Measurements from ENCODE around the gene ZNF664.

GRCh38 chr12:124039276-124039675 lies 66.3 kb downstream of the ZNF664 start:
- TF ChIP-seq, protein P1, sequence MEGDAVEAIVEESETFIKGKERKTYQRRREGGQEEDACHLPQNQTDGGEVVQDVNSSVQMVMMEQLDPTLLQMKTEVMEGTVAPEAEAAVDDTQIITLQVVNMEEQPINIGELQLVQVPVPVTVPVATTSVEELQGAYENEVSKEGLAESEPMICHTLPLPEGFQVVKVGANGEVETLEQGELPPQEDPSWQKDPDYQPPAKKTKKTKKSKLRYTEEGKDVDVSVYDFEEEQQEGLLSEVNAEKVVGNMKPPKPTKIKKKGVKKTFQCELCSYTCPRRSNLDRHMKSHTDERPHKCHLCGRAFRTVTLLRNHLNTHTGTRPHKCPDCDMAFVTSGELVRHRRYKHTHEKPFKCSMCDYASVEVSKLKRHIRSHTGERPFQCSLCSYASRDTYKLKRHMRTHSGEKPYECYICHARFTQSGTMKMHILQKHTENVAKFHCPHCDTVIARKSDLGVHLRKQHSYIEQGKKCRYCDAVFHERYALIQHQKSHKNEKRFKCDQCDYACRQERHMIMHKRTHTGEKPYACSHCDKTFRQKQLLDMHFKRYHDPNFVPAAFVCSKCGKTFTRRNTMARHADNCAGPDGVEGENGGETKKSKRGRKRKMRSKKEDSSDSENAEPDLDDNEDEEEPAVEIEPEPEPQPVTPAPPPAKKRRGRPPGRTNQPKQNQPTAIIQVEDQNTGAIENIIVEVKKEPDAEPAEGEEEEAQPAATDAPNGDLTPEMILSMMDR (IDR thresholded peaks at IDR 0.05), result no peak
- TF ChIP-seq POLR2A (IDR thresholded peaks at IDR 0.05), result no peak

Data from thyroid gland (tissue), 4 donors.